CD4-positive, alpha-beta T cell treated with Interleukin-12 subunit alpha and Interleukin-12 subunit beta, for 1 hour (primary cell): ENCODE results near the gene HABP4.

Experiments
- DNase-seq: peaks from one replicate; pipeline ENCODE4 v3.0.0-alpha.2; 2020

Gene HABP4

DNA sequence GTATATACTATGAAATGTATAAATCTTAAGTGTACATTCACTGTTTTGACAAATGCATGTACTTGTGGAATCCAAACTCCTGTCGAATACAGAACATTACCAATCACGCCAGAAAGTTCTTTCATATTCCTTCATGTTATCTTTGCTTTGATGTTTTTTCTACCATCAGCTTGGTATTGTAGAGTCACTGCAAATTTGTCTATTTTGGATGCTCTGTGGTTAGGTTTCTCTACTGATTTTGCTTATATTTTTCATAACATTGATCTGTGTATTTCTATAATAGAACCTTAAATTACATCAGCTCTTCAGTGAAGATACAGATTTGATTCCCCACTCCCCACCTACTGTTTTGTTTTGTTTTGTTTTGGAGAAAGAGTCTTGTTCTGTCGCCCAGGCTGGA is 30.8 kb downstream of the HABP4 start:
- no peak for DNase-seq

DNA sequence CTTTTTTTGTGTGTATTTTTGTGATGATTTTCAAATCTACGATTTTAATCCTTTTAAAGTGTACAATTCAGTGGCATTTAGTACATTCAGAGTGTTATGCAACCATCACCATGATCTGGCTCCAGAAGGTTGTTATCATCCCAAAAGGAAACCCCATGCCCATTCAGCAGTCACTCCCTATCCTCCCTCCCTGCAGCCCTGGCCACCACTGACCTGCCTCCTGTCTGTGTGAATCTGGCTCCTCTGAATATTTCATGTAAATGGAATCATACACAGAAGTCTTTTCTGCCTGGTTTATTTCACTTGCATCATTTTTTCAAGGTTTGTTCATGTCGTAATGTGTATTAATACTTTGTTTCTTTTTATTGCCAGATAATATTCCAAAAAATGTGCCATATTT is 32.5 kb downstream of the HABP4 start:
- DNase-seq: no peak

DNA sequence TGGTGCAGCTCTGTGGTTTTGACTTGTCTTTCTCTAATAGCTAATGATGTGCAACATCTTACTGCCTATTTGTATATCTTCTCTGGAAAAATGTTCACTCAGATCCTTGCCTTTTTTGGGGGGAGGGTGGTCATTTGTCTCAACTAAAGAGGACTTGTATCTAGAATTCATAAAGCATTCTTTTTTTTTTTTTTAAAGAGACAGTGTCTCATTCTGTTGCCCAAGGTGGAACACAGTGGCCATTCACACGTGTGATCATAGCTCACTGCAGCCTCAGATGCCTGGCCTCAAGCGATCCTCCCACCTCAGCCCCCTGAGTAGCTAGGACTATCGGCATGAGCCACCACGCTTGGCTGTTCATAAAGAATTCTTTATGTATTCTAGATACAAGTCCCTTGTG is 33.2 kb downstream of the HABP4 start:
- DNase-seq: no peak

DNA sequence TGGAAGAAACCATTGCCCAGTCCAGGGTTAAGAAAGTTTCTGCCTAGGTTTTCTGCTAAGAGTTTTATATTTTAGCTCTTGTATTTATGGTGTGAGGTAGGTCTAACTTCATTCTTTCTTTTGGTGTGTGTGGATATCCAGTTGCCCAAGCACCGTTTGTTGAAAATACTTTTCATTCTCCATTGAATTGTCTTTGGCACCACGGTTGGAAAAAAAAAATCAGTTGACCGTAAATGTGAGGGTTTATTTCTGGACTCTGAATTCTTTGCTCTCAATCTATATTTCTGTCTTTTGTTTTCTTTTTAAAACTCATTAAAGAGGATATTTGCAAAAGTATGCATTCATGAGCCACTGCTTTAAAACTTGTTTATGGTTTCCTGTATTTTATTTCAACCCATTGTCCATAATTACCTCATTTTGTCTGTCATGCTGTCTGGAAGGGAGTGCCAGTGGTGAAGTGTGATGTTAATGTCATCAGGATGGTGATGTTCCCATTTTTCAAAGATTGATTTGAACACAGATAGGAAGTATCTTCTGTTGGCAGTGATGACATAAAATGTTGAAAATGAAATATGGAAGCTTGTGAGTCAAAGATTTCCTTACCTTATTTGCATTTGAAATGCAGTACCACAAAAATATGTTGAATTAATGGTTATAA is 33.9 kb downstream of the HABP4 start:
- no peak for DNase-seq

DNA sequence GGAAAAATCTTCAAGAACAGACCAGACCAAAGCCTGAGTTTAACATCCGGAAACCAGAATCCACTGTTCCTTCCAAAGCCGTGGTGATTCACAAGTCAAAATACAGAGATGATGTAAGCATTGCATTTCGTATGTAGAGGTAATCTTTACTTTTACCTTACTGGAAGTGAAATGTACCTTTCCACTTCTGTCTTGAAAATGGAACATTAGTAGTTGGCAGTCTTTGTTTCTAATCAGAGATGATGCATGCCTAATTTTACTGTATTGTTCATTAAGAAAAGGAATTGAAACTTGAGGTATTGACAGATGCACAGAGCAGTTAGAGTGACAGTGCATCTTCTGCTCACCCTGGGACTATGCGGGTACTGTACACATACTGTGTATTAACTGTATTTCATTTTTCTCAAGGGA is 34.6 kb downstream of the HABP4 start:
- DNase-seq: no peak

DNA sequence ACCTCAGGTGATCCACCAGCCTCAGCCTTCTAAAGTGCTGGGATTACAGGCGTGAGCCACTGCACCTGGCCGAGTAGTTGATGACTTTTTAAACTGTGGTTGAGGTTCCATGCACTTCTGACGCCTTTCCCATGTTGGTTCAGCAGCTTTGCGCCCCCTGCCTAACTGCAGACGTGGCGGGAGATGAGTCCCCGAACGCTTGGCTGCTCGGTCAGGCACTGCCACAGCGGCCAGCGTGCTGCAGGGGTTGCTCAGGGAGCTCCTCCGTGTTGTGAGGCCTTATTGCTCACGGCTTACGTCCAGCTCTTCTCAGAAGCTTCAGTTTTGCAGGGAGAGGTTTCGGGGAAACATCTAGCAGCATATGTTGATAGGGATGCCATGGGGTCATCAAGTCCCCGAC is 35.3 kb downstream of the HABP4 start:
- no peak for DNase-seq

DNA sequence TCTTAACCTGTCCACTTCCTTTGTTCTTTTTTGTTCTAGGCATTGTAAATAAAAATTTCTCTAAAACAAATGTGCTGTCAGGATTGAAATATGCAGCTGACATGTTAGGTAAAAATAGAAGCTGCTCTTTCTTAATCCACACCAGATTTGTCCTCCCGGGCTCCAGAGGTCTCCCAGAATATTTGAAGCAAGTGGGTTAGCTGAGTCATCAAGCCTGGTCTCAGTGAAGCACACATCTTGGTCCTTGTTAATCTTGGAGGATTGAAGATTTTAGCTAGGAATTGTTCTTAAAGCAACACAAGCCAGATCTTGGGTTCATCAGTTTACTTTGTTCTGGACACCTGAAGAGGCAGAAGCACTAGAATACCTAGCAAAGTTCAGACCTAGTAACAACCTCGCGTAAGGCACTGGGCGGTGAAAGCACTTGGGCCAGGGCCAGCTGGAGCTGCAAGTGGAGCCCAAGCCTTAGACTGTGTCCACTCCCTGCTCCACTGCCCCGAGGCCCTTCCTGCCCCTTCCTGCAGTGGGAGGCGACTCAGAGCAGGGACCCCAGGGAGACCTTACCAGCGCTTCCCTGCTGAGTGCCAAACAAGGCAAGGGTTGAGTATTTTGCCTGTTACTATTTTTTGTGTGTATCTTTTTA is 36.5 kb downstream of the HABP4 start:
- DNase-seq: no peak

DNA sequence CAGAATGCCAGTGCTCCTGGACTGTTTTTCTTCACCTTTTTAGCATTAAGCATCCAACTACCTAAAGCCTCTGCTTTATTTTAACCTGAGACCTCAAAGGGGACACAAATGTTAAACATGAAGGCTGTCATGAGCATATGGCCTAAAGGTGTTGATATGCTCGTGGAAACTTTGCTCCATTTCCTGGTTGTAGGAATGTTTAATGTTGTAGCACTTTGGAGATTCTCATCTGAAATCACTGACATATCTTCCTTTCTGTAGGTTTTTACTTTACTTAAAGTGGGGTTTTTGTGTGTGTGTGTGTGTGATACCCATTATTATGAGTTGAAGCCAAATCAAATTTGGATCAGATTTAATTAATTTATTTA is 37.0 kb downstream of the HABP4 start:
- DNase-seq: no peak

DNA sequence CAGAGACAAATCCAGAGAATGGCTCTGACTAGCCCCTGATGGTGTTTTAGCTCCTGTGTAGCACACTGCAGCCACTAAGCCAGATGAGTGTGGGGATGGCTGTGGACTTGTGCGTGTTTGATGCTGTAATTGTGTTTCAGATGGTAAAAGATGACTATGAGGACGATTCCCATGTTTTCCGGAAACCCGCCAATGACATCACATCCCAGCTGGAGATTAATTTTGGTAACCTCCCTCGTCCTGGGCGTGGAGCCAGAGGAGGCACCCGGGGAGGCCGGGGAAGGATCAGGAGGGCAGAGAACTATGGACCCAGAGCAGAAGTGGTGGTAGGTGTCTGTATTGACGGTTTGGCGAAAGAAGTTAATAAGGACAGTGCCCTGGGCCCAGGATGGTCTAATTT is 38.0 kb downstream of the HABP4 start:
- DNase-seq: no peak

DNA sequence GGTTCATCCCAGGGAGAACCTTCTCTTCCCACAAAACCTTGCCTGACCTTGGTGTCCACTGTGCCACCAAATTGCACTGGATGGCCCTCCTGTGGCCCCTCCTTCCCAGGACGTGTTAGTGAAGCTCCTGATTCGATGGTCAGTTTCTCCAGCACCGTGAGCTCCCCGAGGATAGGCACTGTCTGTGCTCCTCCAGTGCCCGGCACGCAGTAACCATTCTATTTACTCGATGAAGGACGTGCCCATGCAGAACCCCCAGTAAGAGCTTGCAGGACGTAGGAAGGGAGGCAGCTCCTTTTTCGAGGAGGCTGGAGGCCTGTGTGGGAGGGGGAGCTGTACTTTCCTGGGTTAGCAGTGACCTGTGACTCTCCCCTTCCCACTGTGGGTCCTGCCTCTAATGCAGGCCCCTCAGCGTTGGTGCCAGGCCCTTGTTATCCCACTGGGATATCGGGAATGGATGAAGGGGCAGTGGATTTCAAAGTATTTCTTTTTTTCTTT is 39.6 kb downstream of the HABP4 start:
- no peak for DNase-seq

DNA sequence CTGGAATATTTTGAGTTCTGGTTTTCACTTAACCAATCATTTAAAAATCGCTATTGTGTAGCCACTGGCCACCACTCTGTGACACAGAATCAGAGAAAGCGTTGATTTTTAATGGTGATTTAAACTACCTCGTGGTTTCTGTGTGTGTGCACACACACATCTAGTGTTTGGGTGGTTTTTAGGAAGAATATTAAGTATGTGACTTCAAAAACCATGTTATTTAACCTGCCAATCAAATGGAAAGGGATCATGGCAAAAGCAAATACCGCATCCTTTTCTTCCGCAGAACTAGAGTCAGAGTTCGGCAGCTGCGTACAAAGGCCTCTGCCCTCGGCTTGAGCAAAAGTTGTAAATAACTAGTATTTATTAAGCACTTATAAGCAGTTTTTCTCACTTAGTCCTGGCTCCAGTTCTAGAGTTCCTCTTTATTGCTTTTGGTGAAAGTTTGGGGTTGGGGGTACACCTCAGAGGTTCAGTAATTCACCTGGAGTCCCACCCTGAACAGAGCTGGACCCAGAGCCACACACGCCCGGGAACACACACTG is 40.6 kb downstream of the HABP4 start:
- no peak for DNase-seq

DNA sequence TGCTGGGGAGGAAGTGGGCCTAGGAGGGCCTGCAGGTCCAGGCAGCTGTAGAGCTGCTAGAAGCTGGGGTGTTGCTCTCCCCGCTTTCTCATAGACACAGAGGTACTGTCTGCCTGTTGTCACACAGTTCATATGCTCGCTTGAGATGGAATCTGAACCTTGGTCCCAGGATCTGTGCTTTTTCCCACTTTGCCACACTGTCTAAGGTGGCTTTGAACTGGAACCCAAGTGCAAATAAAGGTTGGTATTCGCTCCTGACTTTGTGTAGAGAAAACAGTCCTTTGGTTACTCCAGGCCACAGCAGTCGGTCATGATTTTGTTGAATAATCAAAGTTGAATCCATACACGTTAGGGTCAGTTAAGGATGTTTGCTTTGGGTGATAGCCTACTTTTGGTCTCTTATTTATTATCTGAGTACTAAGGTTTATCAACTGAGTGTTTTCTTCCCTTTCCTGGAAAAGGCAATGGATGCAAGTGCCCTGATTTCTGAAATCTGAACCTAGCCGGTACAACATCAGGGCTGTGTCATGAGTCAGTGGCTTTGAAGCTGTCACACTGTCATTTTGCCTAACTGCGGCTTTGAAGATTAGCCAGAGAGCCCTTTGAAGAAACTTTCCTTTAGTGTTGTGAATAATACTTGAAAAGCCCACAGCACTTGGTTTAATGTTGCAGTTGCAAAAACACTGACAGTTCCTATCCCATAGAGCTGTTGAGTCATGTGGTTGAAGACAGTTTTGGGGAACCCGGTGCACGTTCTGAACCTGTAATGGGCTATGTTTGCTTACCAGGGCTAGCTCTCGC is 41.3 kb downstream of the HABP4 start:
- DNase-seq: no peak

DNA sequence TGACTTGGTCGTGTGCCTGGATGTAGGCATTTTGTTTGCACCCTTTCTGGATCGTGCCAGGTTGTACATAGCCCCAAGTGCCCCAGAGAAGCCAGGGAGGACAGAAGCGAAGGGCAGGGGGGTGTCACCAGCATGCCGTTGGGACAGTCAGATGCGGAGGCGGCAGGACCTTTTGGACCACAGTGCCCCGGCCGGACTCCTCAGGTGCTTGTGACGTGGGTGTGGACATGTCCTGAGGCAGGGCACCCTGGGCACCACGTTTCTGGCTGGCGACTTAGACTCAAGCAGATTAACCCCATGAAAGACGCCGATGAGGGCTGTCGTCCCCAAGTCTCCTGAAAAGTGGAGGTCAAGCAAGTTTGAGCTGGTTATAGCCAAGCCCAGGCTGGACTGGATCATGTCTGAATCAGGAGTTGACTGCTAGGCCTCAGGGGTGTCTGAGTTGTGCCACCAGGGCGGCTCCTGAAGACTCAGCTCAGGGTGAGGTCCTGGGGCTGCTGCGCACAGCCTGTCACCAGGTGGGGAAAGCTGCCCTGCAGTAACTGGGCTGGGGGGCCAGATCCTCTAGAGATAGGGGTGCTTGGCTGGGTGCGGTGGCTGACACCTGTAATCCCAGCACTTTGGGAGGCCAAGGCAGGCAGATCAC is 42.0 kb downstream of the HABP4 start:
- DNase-seq: no peak

DNA sequence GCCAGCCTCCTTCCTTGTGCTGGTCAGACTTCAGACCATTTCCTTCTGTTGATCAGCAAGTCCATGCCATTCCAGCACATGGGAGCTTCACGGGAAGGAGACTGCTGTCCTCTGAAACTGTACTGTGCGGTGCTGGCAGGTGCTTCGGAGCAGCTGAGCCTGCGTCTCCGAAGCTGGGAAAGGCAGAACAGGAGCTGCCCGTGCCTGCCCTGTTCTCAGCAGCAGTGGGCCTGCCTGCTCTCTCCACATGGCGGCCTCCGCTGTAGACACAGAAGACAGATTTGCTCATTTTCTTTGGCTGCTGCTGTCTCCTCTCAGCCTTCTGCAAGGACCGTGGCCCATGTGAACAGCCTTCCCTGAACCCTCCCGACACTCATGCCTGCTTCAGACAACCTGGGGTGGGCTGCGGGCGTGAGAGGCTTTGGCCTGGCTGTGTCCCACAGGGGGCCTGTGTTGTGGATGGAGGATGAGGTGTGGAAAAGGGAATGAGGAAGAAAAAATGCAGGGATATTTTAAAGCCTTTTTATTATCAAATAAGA is 43.1 kb downstream of the HABP4 start:
- no peak for DNase-seq

DNA sequence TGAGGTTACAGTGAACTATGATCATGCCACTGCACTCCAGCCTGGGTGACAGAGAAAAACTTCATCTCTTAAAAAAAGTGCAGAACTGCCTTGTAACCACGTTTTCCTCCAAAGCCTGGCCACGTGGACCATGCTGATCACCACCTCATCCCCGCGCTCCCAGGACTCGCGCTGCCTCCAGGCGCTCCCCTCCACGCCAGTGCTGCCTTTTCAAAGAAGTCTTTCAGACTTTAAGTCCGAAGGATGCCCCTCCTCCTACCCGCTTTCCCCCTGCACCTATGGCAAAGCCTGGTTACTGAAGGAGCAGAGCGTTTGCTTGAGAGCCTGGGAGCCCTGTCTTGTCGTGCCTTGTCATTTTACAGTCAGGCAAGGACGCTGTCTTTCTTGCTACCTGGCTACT is 43.8 kb downstream of the HABP4 start:
- no peak for DNase-seq

DNA sequence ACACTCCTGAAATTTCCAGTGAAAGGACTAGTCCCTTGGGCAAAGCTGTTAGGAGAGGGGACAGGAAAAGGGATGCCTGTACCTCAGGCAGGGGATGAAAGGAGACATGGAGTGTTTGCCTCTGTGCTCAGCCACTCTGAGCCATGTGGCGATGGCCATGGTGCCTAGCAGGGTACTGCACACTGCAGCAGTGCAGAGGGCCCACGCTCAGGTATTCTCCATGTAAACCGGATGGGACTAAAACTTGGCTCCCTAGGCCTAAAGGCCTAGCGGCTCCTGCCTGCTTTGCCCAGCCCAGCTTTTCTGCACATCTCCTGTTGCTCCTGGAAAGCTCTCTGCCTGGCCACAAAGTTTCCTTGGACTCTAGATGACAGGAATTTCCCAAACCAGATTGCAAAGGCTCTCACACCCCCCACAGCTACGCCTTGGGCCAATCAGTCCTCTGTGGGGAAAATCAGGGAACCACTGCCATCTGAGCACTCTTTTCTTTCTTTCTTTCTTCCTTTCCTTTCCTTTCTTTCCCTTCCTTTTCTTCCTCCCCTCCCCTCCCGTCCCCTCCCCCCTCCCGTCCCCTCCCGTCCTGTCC is 44.3 kb downstream of the HABP4 start:
- no peak for DNase-seq

DNA sequence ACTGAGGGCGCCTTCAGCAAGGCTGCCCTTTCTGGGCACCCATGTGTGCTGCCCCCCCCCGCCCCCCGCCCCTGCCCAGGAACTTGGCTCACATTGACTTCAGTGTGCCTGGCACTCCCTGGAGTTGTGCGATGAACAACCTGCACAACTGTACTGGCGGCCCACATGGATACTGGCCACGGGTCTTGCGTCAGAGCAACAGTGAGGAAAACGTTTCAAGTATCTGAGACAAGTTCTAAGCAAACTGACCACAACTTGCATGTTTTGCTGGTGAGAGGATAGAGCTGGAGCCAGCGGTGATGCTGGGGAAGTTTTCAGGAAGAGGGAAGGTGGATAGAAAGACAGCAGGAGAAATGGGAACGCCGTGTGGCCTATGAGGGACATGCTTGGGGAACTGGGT is 45.4 kb downstream of the HABP4 start:
- DNase-seq: no peak

DNA sequence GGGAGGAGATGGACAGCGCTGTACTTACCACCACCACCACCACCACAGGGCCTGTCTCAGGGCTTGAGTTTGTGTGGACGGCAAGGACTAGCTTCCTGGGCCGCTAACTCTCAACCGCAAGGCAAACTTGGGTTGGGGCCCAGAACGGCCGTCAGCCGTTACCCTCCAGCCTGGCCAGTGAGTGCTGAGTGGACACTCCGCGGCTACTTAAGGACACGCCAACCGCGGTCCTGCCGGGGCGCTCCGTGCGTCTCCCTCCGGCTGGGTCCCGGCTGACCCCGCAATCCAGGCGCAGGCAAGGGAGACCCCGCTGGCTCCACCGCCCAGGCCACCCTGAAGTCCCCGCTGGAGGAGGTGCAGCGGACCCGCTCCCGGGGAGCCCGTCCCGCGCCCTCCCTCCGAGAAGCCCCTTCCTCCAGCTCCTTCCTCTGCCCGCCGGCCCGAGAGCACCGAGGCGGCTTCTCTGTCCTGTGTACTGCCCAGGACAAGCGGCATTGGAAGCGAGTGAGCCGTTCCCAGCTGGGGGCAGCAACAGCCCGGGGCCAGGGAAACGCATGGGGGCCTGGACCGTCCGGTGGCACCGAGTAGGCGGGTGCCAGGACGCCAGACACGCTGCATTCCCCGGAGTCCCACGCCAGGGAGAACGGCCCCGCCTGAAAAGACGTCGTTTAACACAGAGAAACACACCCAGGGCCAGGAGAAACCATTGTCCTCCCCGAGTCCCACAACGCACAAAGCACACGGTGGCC is 46.6 kb downstream of the HABP4 start:
- DNase-seq: no peak

DNA sequence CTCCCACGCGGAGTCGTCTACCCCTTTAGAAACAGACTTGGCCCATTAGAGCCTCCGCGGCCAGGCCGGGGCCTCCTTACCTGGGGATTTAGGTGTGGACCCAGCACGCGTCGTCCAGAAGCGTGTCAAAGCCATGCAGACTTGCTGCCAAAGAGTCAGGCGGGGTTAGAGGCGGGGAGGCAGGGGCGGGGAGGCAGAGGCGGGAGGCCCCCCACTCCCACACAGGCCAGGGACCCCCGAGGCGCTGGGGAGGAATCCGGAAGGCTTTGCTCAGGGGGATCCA is 47.1 kb downstream of the HABP4 start:
- DNase-seq: no peak

DNA sequence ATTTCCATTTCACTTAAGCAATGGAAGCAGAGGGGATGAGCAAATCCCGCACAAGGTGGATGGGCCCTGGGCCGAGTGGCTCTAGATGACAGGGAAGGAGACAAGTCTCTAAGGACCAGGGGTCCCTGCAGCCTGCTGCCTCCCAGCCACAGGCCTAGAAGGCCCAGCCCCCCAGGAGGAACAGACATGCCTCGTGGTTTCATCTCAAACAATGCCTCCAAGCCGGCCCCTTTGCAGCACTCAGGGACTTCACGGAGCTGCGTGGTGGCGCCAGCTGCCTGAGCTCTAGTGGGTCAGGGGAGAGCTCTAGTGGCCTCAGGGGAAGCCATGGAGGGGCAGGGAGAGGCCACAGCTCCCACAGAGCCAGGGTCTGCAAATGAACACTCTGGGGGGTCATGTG is 48.8 kb downstream of the HABP4 start:
- no peak for DNase-seq

DNA sequence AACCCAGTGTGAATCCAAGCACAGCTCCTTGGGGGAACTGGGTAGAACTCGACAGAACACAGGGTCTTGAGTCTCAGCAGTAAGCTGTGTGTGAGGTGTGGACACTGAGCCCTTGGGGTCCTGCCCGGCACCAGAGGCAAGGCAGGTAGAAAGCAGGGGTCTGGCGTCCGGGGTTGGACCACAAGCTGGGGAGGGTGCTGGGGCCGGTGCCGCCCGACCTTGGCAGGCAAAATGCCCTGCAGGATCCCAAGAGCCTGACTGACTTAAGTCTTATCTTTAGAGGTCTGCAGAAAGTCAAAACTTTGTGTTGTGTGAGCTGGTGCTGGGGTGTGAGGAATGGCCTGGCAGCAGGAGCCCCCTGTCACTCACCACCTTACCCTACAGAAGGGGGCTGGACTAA is 49.3 kb downstream of the HABP4 start:
- no peak for DNase-seq
